Stomach smooth muscle (tissue), 2 donors: ENCODE measurements around the gene CLSTN3.

ENCODE experiments used
- H3K27ac ChIP-seq: one replicate; pipeline ENCODE4 v1.7.0; 2013; ENCODE audit warnings: mild to moderate bottlenecking, low read length, inconsistent platforms
- H3K27me3 ChIP-seq, 2 donors: one replicate each; pipeline ENCODE4 v1.7.0; 2013; ENCODE audit warnings: low read length in 2 of 2; ENCODE audit not compliant: insufficient read depth in 2 of 2, control insufficient read depth in 1 of 2
- H3K36me3 ChIP-seq, 2 donors: one replicate each; pipeline ENCODE4 v1.7.0; 2013; ENCODE audit warnings: low read length in 2 of 2; ENCODE audit not compliant: control insufficient read depth in 2 of 2, insufficient read depth in 2 of 2
- H3K4me1 ChIP-seq: one replicate; pipeline ENCODE4 v1.7.0; 2013; ENCODE audit warnings: low read length; ENCODE audit not compliant: control insufficient read depth, insufficient read depth
- H3K4me3 ChIP-seq, 2 donors: one replicate each; pipeline ENCODE4 v1.7.0; 2013; ENCODE audit warnings: low read length in 2 of 2
- H3K9ac ChIP-seq, 2 donors: one replicate each; pipeline ENCODE4 v1.7.0; 2013; ENCODE audit warnings: low read length in 2 of 2, mild to moderate bottlenecking in 1 of 2
- H3K9me3 ChIP-seq, 2 donors: one replicate each; pipeline ENCODE4 v1.7.0; 2013; ENCODE audit warnings: low read length in 2 of 2; ENCODE audit not compliant: control insufficient read depth in 2 of 2
- donor health status: healthy.
- donor health status: Pancreatic carcinoma.

CLSTN3 gene

GRCh38 chr12:7189398-7190267 lies 59.5 kb downstream of the CLSTN3 start, which contains the start of gene PEX5:
PEX5 (plus strand) TSS chr12:7189686; CDS start chr12:7190378, 692 bp downstream.
- Histone ChIP-seq H3K27me3 (no peaks in the 10 kb centered on the region), H3K27ac (peak within 1 kb of the TSS; percentile 94), H3K4me1 (peaks cover 22% of the 10 kb centered on the region), H3K9me3 (no peaks in the 10 kb centered on the region), H3K4me3 (peak within 1 kb of the TSS; percentile 95 to 96), H3K36me3 (peaks cover 0 to 2% of the 10 kb centered on the region in 2 donors), H3K9ac (peak within 1 kb of the TSS; percentile 98 to 99)

- H3K9ac ChIP-seq = peak overlapping the region; percentile 72 to 99
- no peaks in the 10 kb centered on the region for H3K9me3 ChIP-seq
- peaks cover 0 to 4% of the 10 kb centered on the region in 2 donors for H3K36me3 ChIP-seq
- no peaks in the 10 kb centered on the region for H3K27me3 ChIP-seq
- peak overlapping the region; percentile 79 to 95 for H3K4me3 ChIP-seq
- H3K27ac ChIP-seq = peak overlapping the region; percentile 94
- H3K4me1 ChIP-seq = peaks cover 22% of the 10 kb centered on the region
These were observed 60.3 kb downstream of the CLSTN3 start for GRCh38 chr12:7190268-7191055.

GRCh38 chr12:7193674-7194073 lies 63.5 kb downstream of the CLSTN3 start:
- Histone ChIP-seq H3K27me3 (no peaks in the 10 kb centered on the region), H3K27ac (no peak overlapping the region), H3K4me3 (no peak overlapping the region), H3K4me1 (peaks cover 16% of the 10 kb centered on the region), H3K9me3 (no peaks in the 10 kb centered on the region), H3K9ac (no peak overlapping the region), H3K36me3 (peaks cover 0 to 4% of the 10 kb centered on the region in 2 donors)

GRCh38 chr12:7197841-7198240 lies 67.7 kb downstream of the CLSTN3 start:
- H3K9me3 ChIP-seq = no peaks in the 10 kb centered on the region
- peaks cover 15 to 19% of the 10 kb centered on the region in 2 donors for H3K36me3 ChIP-seq
- no peaks in the 10 kb centered on the region for H3K4me1 ChIP-seq
- no peak overlapping the region for H3K27ac ChIP-seq
- H3K9ac ChIP-seq = no peak overlapping the region
- H3K4me3 ChIP-seq = no peak overlapping the region
- no peaks in the 10 kb centered on the region for H3K27me3 ChIP-seq

- no peaks in the 10 kb centered on the region for H3K27me3 ChIP-seq
- no peak overlapping the region for H3K27ac ChIP-seq
- peaks cover 31 to 42% of the 10 kb centered on the region in 2 donors for H3K36me3 ChIP-seq
- H3K9ac ChIP-seq = no peak overlapping the region
- no peaks in the 10 kb centered on the region for H3K9me3 ChIP-seq
- no peak overlapping the region for H3K4me3 ChIP-seq
- H3K4me1 ChIP-seq = no peaks in the 10 kb centered on the region
These were observed 72.9 kb downstream of the CLSTN3 start for GRCh38 chr12:7203109-7203508.

GRCh38 chr12:7205091-7205490 lies 74.9 kb downstream of the CLSTN3 start:
- H3K27me3 ChIP-seq = no peaks in the 10 kb centered on the region
- H3K4me3 ChIP-seq = no peak overlapping the region
- no peaks in the 10 kb centered on the region for H3K9me3 ChIP-seq
- no peak overlapping the region for H3K9ac ChIP-seq
- no peaks in the 10 kb centered on the region for H3K4me1 ChIP-seq
- H3K36me3 ChIP-seq = peaks cover 51 to 60% of the 10 kb centered on the region in 2 donors
- no peak overlapping the region for H3K27ac ChIP-seq

GRCh38 chr12:7206691-7207090 lies 76.5 kb downstream of the CLSTN3 start:
- Histone ChIP-seq H3K27me3 (no peaks in the 10 kb centered on the region), H3K4me1 (no peaks in the 10 kb centered on the region), H3K9ac (no peak overlapping the region), H3K4me3 (no peak overlapping the region), H3K9me3 (no peaks in the 10 kb centered on the region), H3K36me3 (peaks cover 59 to 66% of the 10 kb centered on the region in 2 donors), H3K27ac (no peak overlapping the region)

DNA sequence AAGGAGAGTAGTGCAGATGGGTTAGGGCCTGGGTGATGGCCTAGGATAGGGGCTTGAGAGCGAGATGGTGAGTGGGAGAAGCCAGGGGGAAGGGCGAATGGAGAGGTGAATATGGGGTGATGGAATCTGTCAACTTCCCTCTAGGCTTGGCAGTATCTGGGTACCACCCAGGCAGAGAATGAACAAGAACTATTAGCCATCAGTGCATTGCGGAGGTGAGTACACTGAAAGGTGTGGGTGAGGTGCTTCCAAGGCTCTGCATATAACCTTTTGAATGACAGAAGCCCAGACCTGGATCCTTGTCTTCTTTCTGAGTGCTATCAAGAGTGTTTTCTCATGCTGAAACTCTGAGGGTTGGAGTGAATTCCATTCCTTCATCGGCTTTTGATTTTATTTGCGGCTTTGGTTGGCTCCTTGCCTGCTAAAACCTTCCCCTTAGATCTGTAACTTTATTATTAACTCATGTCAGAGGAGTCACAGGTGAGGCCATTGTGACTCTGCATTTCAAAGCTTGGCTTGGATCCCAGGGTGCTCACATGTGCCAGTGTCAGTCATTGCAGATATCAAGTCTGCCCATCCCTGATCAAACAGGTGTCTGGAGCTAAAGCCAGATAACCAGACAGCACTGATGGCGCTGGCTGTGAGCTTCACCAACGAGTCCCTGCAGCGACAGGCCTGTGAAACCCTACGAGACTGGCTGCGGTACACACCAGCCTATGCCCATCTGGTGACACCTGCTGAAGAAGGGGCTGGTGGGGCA lies 77.9 kb downstream of the CLSTN3 start:
- H3K27ac ChIP-seq = no peak overlapping the region
- H3K4me1 ChIP-seq = no peaks in the 10 kb centered on the region
- peaks cover 0 to 4% of the 10 kb centered on the region in 2 donors for H3K9me3 ChIP-seq
- H3K36me3 ChIP-seq = peaks cover 54 to 57% of the 10 kb centered on the region in 2 donors
- H3K27me3 ChIP-seq = no peaks in the 10 kb centered on the region
- H3K9ac ChIP-seq = no peak overlapping the region
- H3K4me3 ChIP-seq = no peak overlapping the region
